Natural killer cell (primary cell): ENCODE results near the gene ZDHHC5. TPM values are rescaled to one million over a fixed set of nuclear protein-coding genes. Genes with fewer than 3 reads are reported as not detected.

Experiments used
- ATAC-seq, 3 donors: fragments of 150-1000 bp in 2 of 3; fragments of 200-7000 bp in 1 of 3; cut with Tn5 transposase; 1 replicate in 1 of 3; 2 replicates in 2 of 3; pipeline ENCODE4 v1.10.0; 2021; ENCODE audit warnings: mild to moderate bottlenecking in 2 of 3, moderate library complexity in 2 of 3
- DNase-seq, 2 donors: peaks; one replicate each; pipeline versions ENCODE4 v3.0.0 to v3.0.0-alpha.2; 2013 to 2021; ENCODE audit warnings: mixed read lengths in 1 of 2
- H3K27ac ChIP-seq: one replicate; pipeline ENCODE4 v1.5.1; 2013; ENCODE audit warnings: mild to moderate bottlenecking, low read length
- H3K27me3 ChIP-seq: one replicate; pipeline ENCODE4 v1.6.1; 2013; ENCODE audit warnings: low read length; ENCODE audit not compliant: control insufficient read depth, insufficient read depth
- H3K36me3 ChIP-seq: one replicate; pipeline ENCODE4 v1.6.1; 2013; ENCODE audit warnings: low read length; ENCODE audit not compliant: control insufficient read depth, insufficient read depth
- H3K4me1 ChIP-seq: one replicate; pipeline ENCODE4 v1.6.1; 2013; ENCODE audit warnings: low read length; ENCODE audit not compliant: control insufficient read depth, insufficient read depth
- H3K4me3 ChIP-seq: one replicate; pipeline ENCODE4 v1.5.1; 2013; ENCODE audit warnings: low read length
- H3K9me3 ChIP-seq: one replicate; pipeline ENCODE4 v1.6.1; 2013; ENCODE audit warnings: low read length; ENCODE audit not compliant: control insufficient read depth, insufficient read depth
- H3K27ac Mint-ChIP-seq, 2 donors: one replicate each; pipeline ENCODE4 v1.8.0; 2022; ENCODE audit warnings: mild to moderate bottlenecking in 2 of 2, mixed read lengths in 2 of 2, moderate library complexity in 1 of 2
- H3K27me3 Mint-ChIP-seq, 2 donors: one replicate each; pipeline ENCODE4 v1.8.0; 2022; ENCODE audit warnings: low read depth in 2 of 2, mixed read lengths in 2 of 2
- H3K36me3 Mint-ChIP-seq: one replicate; pipeline ENCODE4 v1.8.0; 2022; ENCODE audit warnings: mixed read lengths
- H3K4me1 Mint-ChIP-seq, 2 donors: one replicate each; pipeline ENCODE4 v1.8.0; 2022; ENCODE audit warnings: mixed read lengths in 2 of 2
- H3K4me3 Mint-ChIP-seq: one replicate; pipeline ENCODE4 v1.8.0; 2022; ENCODE audit warnings: mild to moderate bottlenecking, moderate library complexity, mixed read lengths
- H3K9me3 Mint-ChIP-seq, 2 donors: one replicate each; pipeline ENCODE4 v1.8.0; 2022; ENCODE audit warnings: mixed read lengths in 2 of 2
- WGBS: methylation state at CpG from one replicate; pipeline ENCODE4 v1.1.7; 2013; ENCODE audit warnings: missing lambda C conversion rate; ENCODE audit not compliant: insufficient coverage; 5-methylcytosine and 5-hydroxymethylcytosine counted together
- intact Hi-C: fragments of 100-400 bp; cut with micrococcal nuclease; formaldehyde crosslinking; loops from one replicate; pipeline ENCODE4 v1.14.2; 2022
- total RNA-seq, 4 donors: library from RNA; stranded (reverse); fragments of 120-200 nt in 1 of 4; gene quantifications; one replicate each; pipeline versions ENCODE4 v1.2.3 to v1.2.4, GENCODE V29; 2013 to 2022
- TF ChIP-seq, protein P1 (sequence below): fragments of 200-600 bp; IDR thresholded peaks from one replicate; pipeline ENCODE4 v1.8.0; 2022; ENCODE audit warnings: antibody characterized with exemption

The ZDHHC5 gene
- total RNA-seq, 3 donors from 2014 or later (not counting 1 experiment from before 2014, with no cell fraction given): 46.1 to 64.0 (median 55.5) TPM

DNA sequence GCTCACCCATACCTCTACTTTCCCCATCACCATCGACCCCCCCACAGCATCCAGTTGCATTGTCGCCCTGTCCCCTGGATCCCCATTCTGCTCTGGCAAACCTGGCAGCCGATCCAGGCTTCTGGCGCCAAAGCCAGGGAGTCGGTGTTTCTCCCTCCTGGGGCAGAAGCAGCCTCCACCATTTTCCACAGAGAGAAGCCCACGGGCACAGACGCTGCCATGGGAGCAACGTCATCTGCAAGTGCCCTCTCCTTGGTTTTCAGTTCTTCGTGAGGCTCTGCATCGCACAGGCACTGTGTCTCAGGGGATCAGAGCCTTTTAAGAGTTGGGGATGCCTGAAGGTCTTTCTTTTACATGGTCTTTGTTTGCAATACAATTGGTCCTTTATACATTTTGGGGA lies 20.5 kb upstream of the ZDHHC5 start:
- no peak overlapping the region for H3K4me3 Mint-ChIP-seq
- H3K4me1 ChIP-seq: peaks cover 36% of the 10 kb centered on the region
- peaks cover 42 to 46% of the 10 kb centered on the region in 2 donors for H3K27me3 Mint-ChIP-seq
- intact Hi-C loops: no loop called here
- DNase-seq: no peak
- WGBS: 14% methylated on average over 10 of the region's 10 CpGs
- no peaks in the 10 kb centered on the region for H3K36me3 Mint-ChIP-seq
- H3K27ac Mint-ChIP-seq: peak overlapping the region in 1 of 2 donors; percentile 87
- no peak overlapping the region for H3K27ac ChIP-seq
- TF ChIP-seq, protein P1, sequence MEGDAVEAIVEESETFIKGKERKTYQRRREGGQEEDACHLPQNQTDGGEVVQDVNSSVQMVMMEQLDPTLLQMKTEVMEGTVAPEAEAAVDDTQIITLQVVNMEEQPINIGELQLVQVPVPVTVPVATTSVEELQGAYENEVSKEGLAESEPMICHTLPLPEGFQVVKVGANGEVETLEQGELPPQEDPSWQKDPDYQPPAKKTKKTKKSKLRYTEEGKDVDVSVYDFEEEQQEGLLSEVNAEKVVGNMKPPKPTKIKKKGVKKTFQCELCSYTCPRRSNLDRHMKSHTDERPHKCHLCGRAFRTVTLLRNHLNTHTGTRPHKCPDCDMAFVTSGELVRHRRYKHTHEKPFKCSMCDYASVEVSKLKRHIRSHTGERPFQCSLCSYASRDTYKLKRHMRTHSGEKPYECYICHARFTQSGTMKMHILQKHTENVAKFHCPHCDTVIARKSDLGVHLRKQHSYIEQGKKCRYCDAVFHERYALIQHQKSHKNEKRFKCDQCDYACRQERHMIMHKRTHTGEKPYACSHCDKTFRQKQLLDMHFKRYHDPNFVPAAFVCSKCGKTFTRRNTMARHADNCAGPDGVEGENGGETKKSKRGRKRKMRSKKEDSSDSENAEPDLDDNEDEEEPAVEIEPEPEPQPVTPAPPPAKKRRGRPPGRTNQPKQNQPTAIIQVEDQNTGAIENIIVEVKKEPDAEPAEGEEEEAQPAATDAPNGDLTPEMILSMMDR: no peak
- peaks cover 28 to 38% of the 10 kb centered on the region in 2 donors for H3K4me1 Mint-ChIP-seq
- H3K36me3 ChIP-seq: no peaks in the 10 kb centered on the region
- no peaks in the 10 kb centered on the region for H3K9me3 Mint-ChIP-seq
- peaks cover 38% of the 10 kb centered on the region for H3K27me3 ChIP-seq
- no peak overlapping the region for H3K4me3 ChIP-seq
- no peak for ATAC-seq
- H3K9me3 ChIP-seq: no peaks in the 10 kb centered on the region

DNA sequence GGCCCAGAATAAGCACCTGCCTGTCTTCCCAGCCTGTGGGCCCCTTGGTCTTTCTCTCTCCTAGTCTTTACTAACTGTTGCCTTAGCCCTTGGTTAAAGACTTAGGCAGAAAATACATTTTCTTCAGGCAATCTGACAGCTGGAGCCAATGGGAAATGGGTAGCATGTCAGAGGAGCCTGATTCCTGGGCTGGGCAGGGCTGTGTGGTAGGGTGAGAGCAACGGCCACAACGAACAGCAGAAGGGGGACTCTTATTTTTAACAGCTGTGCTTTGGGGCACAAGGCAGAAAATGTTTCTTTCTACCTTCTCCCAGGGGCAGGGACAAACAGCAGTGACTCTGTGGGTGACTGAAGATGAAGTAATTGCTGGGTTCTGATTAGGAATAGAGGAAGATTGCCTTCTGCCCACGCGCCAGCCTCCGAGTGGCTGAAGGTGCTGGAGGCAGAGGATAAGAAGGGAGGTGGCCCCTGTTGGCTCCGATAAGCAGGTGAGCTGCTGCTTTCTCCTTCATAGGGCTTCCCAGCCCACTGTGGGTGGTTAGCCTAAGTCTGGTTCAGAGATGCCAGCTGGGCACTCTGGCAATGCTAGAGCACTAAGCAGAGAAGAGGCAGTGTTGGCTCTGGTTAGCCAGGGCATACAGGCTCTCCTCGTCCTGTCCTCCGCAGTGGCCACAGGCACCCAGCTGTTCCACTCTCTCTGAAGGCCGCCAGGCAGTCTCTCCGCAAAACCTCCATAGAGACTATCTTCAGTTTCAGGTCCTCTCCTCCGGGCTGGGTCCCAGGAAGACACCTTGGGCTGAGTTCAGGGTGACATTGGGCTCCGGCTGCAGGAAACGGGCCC lies 19.7 kb upstream of the ZDHHC5 start:
- H3K4me1 Mint-ChIP-seq: peaks cover 33 to 42% of the 10 kb centered on the region in 2 donors
- Histone ChIP-seq H3K9me3 (no peaks in the 10 kb centered on the region), H3K4me3 (no peak overlapping the region), H3K27ac (no peak overlapping the region), H3K36me3 (no peaks in the 10 kb centered on the region), H3K4me1 (peaks cover 36% of the 10 kb centered on the region), H3K27me3 (peaks cover 38% of the 10 kb centered on the region)
- intact Hi-C loops: no loop called here
- H3K27me3 Mint-ChIP-seq: peaks cover 42 to 45% of the 10 kb centered on the region in 2 donors
- DNase-seq (peak in 1 of 2 donors; percentile 26), ATAC-seq (no peak)
- no peaks in the 10 kb centered on the region for H3K36me3 Mint-ChIP-seq
- TF ChIP-seq, protein P1: no peak
- H3K4me3 Mint-ChIP-seq: peak overlapping the region; percentile 86
- 22% methylated on average over 13 of the region's 13 CpGs for WGBS
- H3K9me3 Mint-ChIP-seq: no peaks in the 10 kb centered on the region
- peak overlapping the region; percentile 78 to 87 for H3K27ac Mint-ChIP-seq

DNA sequence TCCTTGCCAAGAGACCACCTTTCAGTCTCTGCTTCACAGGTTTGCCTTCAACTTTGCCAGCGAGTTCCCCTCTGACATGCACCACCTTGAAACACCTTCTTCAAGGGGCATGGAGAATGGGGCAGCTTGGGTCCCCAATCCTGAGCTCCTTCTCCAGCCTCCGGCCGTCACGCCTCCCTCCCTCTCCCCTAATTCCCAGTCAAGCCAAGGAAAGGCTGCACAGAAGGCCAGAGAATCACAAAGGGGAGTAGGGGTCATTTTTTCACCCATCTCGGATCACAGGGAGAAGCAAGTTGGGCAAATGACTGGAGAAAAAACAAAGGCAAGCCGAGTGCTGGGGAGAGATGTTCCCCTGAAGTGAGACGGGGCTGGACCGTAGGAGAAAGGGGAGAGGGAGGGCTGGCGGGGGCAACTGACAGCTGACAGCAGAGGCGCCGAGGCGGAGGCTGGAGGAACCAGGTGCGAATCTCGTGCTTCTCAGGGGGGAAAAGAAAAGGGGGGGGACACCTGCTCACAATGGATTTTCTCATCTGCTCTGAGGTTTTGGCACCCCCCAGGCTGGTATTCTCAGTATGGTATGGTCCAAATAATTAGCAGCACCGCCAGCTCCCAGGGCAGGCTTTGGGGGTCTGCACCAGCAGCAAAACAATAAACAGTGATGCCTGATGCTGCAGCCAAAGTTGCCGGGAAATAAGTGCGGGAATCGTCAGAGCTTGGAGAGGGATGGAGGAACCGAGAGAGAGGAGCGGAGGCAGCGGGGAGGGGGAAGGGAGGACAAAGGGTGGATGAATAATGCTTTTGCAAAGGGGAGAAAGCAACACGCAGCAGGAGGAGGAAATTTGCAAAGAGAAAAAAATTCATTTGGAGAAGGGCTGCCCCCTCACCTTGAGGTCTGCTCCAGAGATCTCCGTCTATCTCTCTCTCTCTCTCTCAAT lies 18.8 kb upstream of the ZDHHC5 start:
- Histone ChIP-seq H3K9me3 (no peaks in the 10 kb centered on the region), H3K4me3 (peak overlapping the region; percentile 21), H3K27me3 (peaks cover 38% of the 10 kb centered on the region), H3K27ac (no peak overlapping the region), H3K36me3 (no peaks in the 10 kb centered on the region), H3K4me1 (peaks cover 36% of the 10 kb centered on the region)
- TF ChIP-seq, protein P1: no peak
- WGBS: 8% methylated on average over 22 of the region's 23 CpGs
- ATAC-seq: peak; percentile 11 to 25 (median 20)
- no peaks in the 10 kb centered on the region for H3K36me3 Mint-ChIP-seq
- DNase-seq: peak; percentile 51 to 59
- intact Hi-C loops: loop anchor here (1.0 kb wide), 1 partner anchor 18 kb away; no protein-coding TSS in a partner anchor
- H3K4me3 Mint-ChIP-seq: peak overlapping the region; percentile 86
- peaks cover 35 to 43% of the 10 kb centered on the region in 2 donors for H3K4me1 Mint-ChIP-seq
- peaks cover 35 to 36% of the 10 kb centered on the region in 2 donors for H3K27me3 Mint-ChIP-seq
- H3K27ac Mint-ChIP-seq: peak overlapping the region; percentile 78 to 87
- H3K9me3 Mint-ChIP-seq: no peaks in the 10 kb centered on the region
